HepG2 (cell line): ENCODE data around the gene CDK7. TPM values are rescaled to one million over a fixed set of nuclear protein-coding genes. Genes with fewer than 3 reads are reported as not detected.

ENCODE experiments used
- ATAC-seq: fragments of 200-7000 bp; cut with Tn5 transposase; 3 replicates; pipeline ENCODE4 v1.9.1; 2020; ENCODE audit warnings: mild to moderate bottlenecking, moderate library complexity
- BruUV-seq: library from RNA; stranded (reverse); fragments of 400-500 nt; replicated peaks from 2 replicates; lab custom pipeline; 2021; lab: Mats Ljungman, UMichigan
- CTCF ChIA-PET: fragments of 300-600 bp; formaldehyde crosslinking; extraction: SDS; loops from one replicate; lab custom pipeline; 2021; ENCODE audit warnings: low total read pairs, inconsistent platforms, low intra/inter-chr PET ratio; lab: Yijun Ruan, JAX
- POLR2A ChIA-PET: fragments of 350-600 bp; sonication (Branson Sonifier 250); formaldehyde crosslinking; loops from one replicate; lab custom pipeline; 2020; ENCODE audit warnings: antibody characterized with exemption, inconsistent platforms; lab: Yijun Ruan, JAX
- DNase-seq: peaks from one replicate; pipeline ENCODE4 v3.0.0-alpha.2; 2015; ENCODE audit warnings: low spot score
- FAIRE-seq: peaks from 3 replicates; lab custom pipeline; 2011; peaks lifted over from hg19 to GRCh38; lab: Jason Lieb, UNC
- H2AFZ ChIP-seq: one replicate; pipeline ENCODE4 v1.6.1; 2011; ENCODE audit warnings: low read length, inconsistent platforms
- H3K27ac ChIP-seq: fragments of 300-600 bp; 3 replicates; pipeline ENCODE4 v1.8.0; 2011; ENCODE audit warnings: mixed run types, mild to moderate bottlenecking, mixed read lengths, low read length, inconsistent platforms; ENCODE audit not compliant: insufficient read depth; ENCODE audit errors: extremely low read length
- H3K27me3 ChIP-seq, 2 experiments: fragments of 200-600 bp in 1 of 2; 2 replicates in 1 of 2; 3 replicates in 1 of 2; pipeline versions ENCODE4 v1.6.0 to v1.8.0; 2011; ENCODE audit warnings: low read length in 2 of 2, mild to moderate bottlenecking in 2 of 2, moderate library complexity in 2 of 2, inconsistent platforms in 1 of 2; ENCODE audit not compliant: insufficient read depth in 2 of 2, control insufficient read depth in 1 of 2
- H3K36me3 ChIP-seq, 2 experiments: fragments of 200-600 bp in 1 of 2; replicated peaks in 1 of 2; 2 replicates in 1 of 2; 3 replicates in 1 of 2; pipeline versions ENCODE4 v1.5.1 to v1.8.0; 2011; ENCODE audit warnings: low read length in 2 of 2, inconsistent platforms in 1 of 2; ENCODE audit not compliant: insufficient read depth in 2 of 2, control insufficient read depth in 1 of 2
- H3K4me1 ChIP-seq: 2 replicates; pipeline ENCODE4 v1.5.1; 2012; ENCODE audit warnings: low read length, inconsistent platforms; ENCODE audit not compliant: insufficient read depth
- H3K4me2 ChIP-seq: 2 replicates; pipeline ENCODE4 v1.6.0; 2011; ENCODE audit warnings: low read depth, low read length, inconsistent platforms
- H3K4me3 ChIP-seq, 3 experiments: fragments of 200-600 bp in 1 of 3; sonication (generic), shearing (Covaris generic) in 1 of 3; replicated peaks in 1 of 3; 2 replicates each; pipeline ENCODE4 v1.5.1; 2011 to 2016; ENCODE audit warnings: low read length in 3 of 3, inconsistent platforms in 2 of 3, low read depth in 2 of 3, mild to moderate bottlenecking in 2 of 3, control low read depth in 1 of 3, mixed read lengths in 1 of 3; ENCODE audit not compliant: insufficient read depth in 1 of 3
- H3K79me2 ChIP-seq: one replicate; pipeline ENCODE4 v1.6.1; 2011; ENCODE audit warnings: low read length, inconsistent platforms; ENCODE audit not compliant: insufficient read depth
- H3K9ac ChIP-seq: 2 replicates; pipeline ENCODE4 v1.6.0; 2011; ENCODE audit warnings: mild to moderate bottlenecking, low read depth, low read length, inconsistent platforms; ENCODE audit not compliant: insufficient read depth
- H3K9me3 ChIP-seq: 2 replicates; pipeline ENCODE4 v1.5.1; 2012; ENCODE audit warnings: mild to moderate bottlenecking, low read length
- H4K20me1 ChIP-seq: 2 replicates; pipeline ENCODE4 v1.6.0; 2011; ENCODE audit warnings: inconsistent platforms, mild to moderate bottlenecking, low read length, moderate library complexity; ENCODE audit not compliant: insufficient read depth
- DPF2 ChIP-seq: sonication (generic); formaldehyde crosslinking; IDR thresholded peaks from 2 replicates; pipeline ENCODE4 v1.4.0; 2020; ENCODE audit warnings: mild to moderate bottlenecking, low read depth, missing genetic modification reagents, borderline replicate concordance
- NFE2L2 ChIP-seq: fragments of 150-350 bp; IDR thresholded peaks from 2 replicates; pipeline ENCODE4 v1.6.1; 2014; ENCODE audit warnings: low read length
- SRSF9 ChIP-seq: fragments of 200-400 bp; formaldehyde crosslinking; IDR thresholded peaks from 2 replicates; pipeline ENCODE4 v1.6.1; 2018; ENCODE audit warnings: borderline replicate concordance, mild to moderate bottlenecking, low read depth, low read length; ENCODE audit not compliant: insufficient read depth, poor library complexity, severe bottlenecking
- TIGD3 ChIP-seq: sonication (generic); formaldehyde crosslinking; IDR thresholded peaks from 2 replicates; pipeline ENCODE4 v1.5.1; 2020; ENCODE audit warnings: mild to moderate bottlenecking, missing genetic modification reagents, borderline replicate concordance
- ZBTB8A ChIP-seq: sonication (generic); formaldehyde crosslinking; IDR thresholded peaks from 2 replicates; pipeline ENCODE4 v1.4.0; 2020; ENCODE audit warnings: mild to moderate bottlenecking, low read depth, missing genetic modification reagents, borderline replicate concordance
- ZEB1 ChIP-seq: IDR thresholded peaks from 2 replicates; pipeline ENCODE4 v1.6.1; 2012; ENCODE audit warnings: mild to moderate bottlenecking, low read depth, inconsistent platforms; ENCODE audit not compliant: insufficient replicate concordance
- ZMYM2 ChIP-seq: sonication (generic); formaldehyde crosslinking; IDR thresholded peaks from 2 replicates; pipeline ENCODE4 v1.8.0; 2022; ENCODE audit warnings: mild to moderate bottlenecking, missing genetic modification reagents
- ZNF10 ChIP-seq: sonication (generic); formaldehyde crosslinking; IDR thresholded peaks from 2 replicates; pipeline ENCODE4 v1.4.0; 2020; ENCODE audit warnings: mild to moderate bottlenecking, low read depth, missing genetic modification reagents, borderline replicate concordance
- WGBS: methylation state at CpG from one replicate; pipeline ENCODE4 v1.1.6; 2017; ENCODE audit warnings: low lambda C conversion rate; 5-methylcytosine and 5-hydroxymethylcytosine counted together
- in situ Hi-C: cut with HindIII; loops from 2 replicates; pipeline ENCODE4 v1.10.0; 2017; ENCODE audit warnings: low pct_unique_long_range_greater_than_20kb; ENCODE audit not compliant: extremely low pct_ligation_motif_present
- intact Hi-C: fragments of 100-400 bp; cut with micrococcal nuclease; formaldehyde crosslinking; loops from one replicate; pipeline ENCODE4 v1.10.0; 2022; ENCODE audit not compliant: unreplicated experiment
- polyA plus RNA-seq, 8 experiments: library from polyadenylated mRNA; depleted of rRNA in 3 of 8; stranded (reverse) in 7 of 8; unstranded in 1 of 8; fragments of >200 nt; fragmentation: Illumina TruSeq in 4 of 8; extraction: Trizol in 4 of 8; gene quantifications; 2 replicates each; pipeline versions ENCODE4 v1.2.1 to v1.2.3, GENCODE V29; 2011 to 2016; ENCODE audit warnings: low read depth in 4 of 8, missing spikeins in 1 of 8, mixed read lengths in 1 of 8; ENCODE audit not compliant: insufficient read depth in 1 of 8
- total RNA-seq, 5 experiments: library from RNA; depleted of rRNA; stranded (reverse); fragments of >200 nt; fragmentation: Illumina TruSeq; extraction: Trizol; gene quantifications; 2 replicates each; pipeline ENCODE4 v1.2.3, GENCODE V29; 2016; ENCODE audit warnings: low read depth in 1 of 5

CDK7 gene
- total and polyA plus RNA-seq, 2 of the 13 experiments (the other 11 are each of a cell fraction or from before 2014, with no cell fraction given) = 41.2 to 54.9 TPM

- ChIA-PET CTCF (no interaction called here), POLR2A (interaction anchor here (1.1 to 1.3 kb wide), 2 partner anchors 36 to 62 kb away, joined by 4 to 5 read pairs; partner anchors contain the start of genes CCDC125 and CDK7)
- H3K4me3 ChIP-seq = no peak overlapping the region
- peaks cover 2% of the 10 kb centered on the region for H3K4me1 ChIP-seq
- intact Hi-C loops = no loop called here
- H3K27me3 ChIP-seq = no peaks in the 10 kb centered on the region; a peak in 1 of 5 replicates
- no peak overlapping the region for H2AFZ ChIP-seq
- 90% methylated on average over 1 of the region's 1 CpG for WGBS
- H3K79me2 ChIP-seq = no peaks in the 10 kb centered on the region
- in situ Hi-C loops = loop anchor here (10.0 kb wide), 1 partner anchor 64 kb away; the partner anchor contains the start of gene CCDC125
- H3K36me3 ChIP-seq = peaks cover 4 to 40% of the 10 kb centered on the region in 2 experiments
- no TSS peak for BruUV-seq
- H3K27ac ChIP-seq = no peak overlapping the region
- no peak overlapping the region for H3K9ac ChIP-seq
- H4K20me1 ChIP-seq = no peaks in the 10 kb centered on the region
- FAIRE-seq (no peak), ATAC-seq (no peak), DNase-seq (no peak)
- no peak overlapping the region for H3K4me2 ChIP-seq
- no peaks in the 10 kb centered on the region for H3K9me3 ChIP-seq
- TF ChIP-seq SRSF9 = no peak
- TF ChIP-seq ZEB1 = no peak
- TF ChIP-seq ZNF10 (CRISPR knock-in tag) = no peak
- TF ChIP-seq DPF2 (CRISPR knock-in tag) = no peak
- no peak for TF ChIP-seq NFE2L2
- no peak for TF ChIP-seq ZMYM2 (CRISPR knock-in tag)
- no peak for TF ChIP-seq ZBTB8A (CRISPR knock-in tag)
- TF ChIP-seq TIGD3 = no peak
Observed at GRCh38 chr5:69270840-69271239, 36.2 kb downstream of the CDK7 start.
